Memory B cell (primary cell): ENCODE measurements around the gene NDUFS7.

Source experiments
- ATAC-seq: fragments of 150-1000 bp; cut with Tn5 transposase; 2 replicates; pipeline ENCODE4 v1.10.0; 2021; ENCODE audit warnings: low read depth, mild to moderate bottlenecking, moderate library complexity
- DNase-seq, 2 donors: peaks; one replicate each; pipeline ENCODE4 v3.0.0; 2022; ENCODE audit warnings: low spot score in 2 of 2
- H3K27ac Mint-ChIP-seq: one replicate; pipeline ENCODE4 v1.8.0; 2022; ENCODE audit warnings: mild to moderate bottlenecking, moderate library complexity, mixed read lengths
- H3K27me3 Mint-ChIP-seq: one replicate; pipeline ENCODE4 v1.8.0; 2022; ENCODE audit warnings: mixed read lengths
- H3K36me3 Mint-ChIP-seq: one replicate; pipeline ENCODE4 v1.8.0; 2022; ENCODE audit warnings: mild to moderate bottlenecking, mixed read lengths
- H3K4me1 Mint-ChIP-seq: one replicate; pipeline ENCODE4 v1.8.0; 2022; ENCODE audit warnings: mixed read lengths
- H3K4me3 Mint-ChIP-seq: one replicate; pipeline ENCODE4 v1.8.0; 2022; ENCODE audit warnings: mild to moderate bottlenecking, moderate library complexity, mixed read lengths
- H3K9me3 Mint-ChIP-seq: one replicate; pipeline ENCODE4 v1.8.0; 2022; ENCODE audit warnings: mixed read lengths

The NDUFS7 gene

DNA sequence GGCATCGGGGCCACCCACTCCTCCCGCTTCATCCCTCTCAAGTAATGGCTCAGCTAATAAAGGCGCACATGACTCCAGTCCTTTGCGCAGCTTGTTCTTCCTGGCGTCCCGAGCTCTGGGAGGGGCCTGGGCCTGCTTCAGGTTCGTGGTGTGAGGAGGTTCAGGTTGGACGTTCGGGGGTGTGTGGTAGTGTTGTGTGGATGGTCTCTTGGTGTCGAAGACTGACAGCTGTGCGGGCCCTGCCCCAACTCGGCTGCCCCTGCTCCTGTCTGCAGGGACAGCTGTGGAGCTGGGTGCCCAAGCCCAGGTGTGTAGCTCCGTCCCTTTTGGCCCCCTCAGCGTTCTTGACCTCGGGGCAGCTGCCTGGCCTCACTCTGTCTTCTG, 56.7 kb downstream of the NDUFS7 start:
- DNase-seq, result no peak
- Mint-ChIP-seq H3K27ac (peak overlapping the region; percentile 82), H3K27me3 (no peaks in the 10 kb centered on the region), H3K4me3 (peak overlapping the region; percentile 100), H3K9me3 (no peaks in the 10 kb centered on the region), H3K4me1 (peaks cover 11% of the 10 kb centered on the region), H3K36me3 (peaks cover 15% of the 10 kb centered on the region)
- ATAC-seq, result no peak

DNA sequence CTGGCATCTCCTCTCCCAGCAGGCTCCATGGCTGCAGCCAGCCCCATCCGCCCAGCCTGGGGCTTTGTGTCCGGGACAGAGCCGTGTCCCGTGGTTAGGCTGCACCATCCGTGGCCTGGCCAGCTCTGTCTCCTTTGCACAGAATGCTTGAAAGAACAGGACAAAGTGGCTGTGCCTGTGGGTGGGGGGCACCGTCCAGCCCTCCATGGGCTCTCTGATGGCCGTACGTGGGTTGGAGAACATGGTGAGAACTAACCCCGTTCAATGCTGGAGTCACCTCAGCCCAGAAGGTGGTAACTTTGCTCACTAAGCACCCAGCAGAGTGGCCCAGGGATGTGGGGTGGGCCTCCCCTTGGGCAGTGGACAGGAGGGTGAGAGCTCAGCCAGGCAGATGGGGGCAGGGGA, 57.3 kb downstream of the NDUFS7 start:
- peaks cover 11% of the 10 kb centered on the region for H3K4me1 Mint-ChIP-seq
- no peaks in the 10 kb centered on the region for H3K9me3 Mint-ChIP-seq
- peak overlapping the region; percentile 30 for H3K4me3 Mint-ChIP-seq
- DNase-seq (no peak), ATAC-seq (no peak)
- no peaks in the 10 kb centered on the region for H3K27me3 Mint-ChIP-seq
- H3K27ac Mint-ChIP-seq, result peak overlapping the region; percentile 87
- peaks cover 14% of the 10 kb centered on the region for H3K36me3 Mint-ChIP-seq

DNA sequence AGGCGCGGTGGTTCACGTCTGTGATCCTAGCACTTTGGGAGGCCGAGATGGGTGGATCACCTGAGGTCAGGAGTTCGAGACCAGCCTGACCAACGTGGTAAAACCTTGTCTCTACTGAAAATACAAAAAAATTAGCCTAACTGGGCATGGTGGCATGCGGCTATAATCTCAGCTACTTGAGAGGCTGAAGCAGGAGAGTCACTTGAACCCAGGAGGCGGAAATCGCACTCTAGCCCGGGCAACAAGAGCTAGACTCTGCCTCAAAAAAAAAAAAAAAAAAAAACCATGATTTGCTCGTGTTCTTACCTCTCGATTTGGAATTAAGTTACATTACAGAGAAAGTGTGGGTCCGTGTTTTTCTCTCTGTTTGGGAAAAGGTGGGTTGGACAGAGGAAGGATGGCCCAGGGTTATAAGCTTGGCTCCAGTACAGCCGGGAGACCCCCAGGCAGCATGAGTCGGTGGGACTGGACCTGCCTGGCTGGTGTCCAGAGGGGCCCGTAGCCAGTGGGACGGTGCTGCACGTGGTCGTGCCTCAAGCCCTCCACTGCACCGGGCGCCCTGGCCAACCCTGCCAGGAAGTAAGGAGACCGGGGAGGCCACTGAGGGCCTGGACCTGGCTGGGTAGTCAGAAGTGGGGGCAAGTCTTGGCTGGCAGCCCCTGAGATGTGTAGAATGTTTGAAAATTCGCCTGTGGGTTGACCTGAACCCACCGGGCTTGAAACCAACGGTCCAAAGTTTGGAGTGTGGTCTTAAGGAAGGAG, 58.2 kb downstream of the NDUFS7 start:
- ATAC-seq (no peak), DNase-seq (no peak)
- Mint-ChIP-seq H3K27me3 (no peaks in the 10 kb centered on the region), H3K9me3 (no peaks in the 10 kb centered on the region), H3K4me1 (peaks cover 11% of the 10 kb centered on the region), H3K4me3 (no peak overlapping the region), H3K27ac (no peak overlapping the region), H3K36me3 (peaks cover 14% of the 10 kb centered on the region)
